GM18508 (cell line): ENCODE data around the gene MUC6.

Source experiments
- ATAC-seq: cut with Tn5 transposase; IDR thresholded peaks from one replicate; pipeline ENCODE4 v1.9.1; 2021; ENCODE audit warnings: moderate number of reproducible peaks; ENCODE audit not compliant: insufficient read depth, unreplicated experiment

The MUC6 gene

GRCh38 chr11:1072116-1072820 is 35.8 kb upstream of the MUC6 start:
- no peak for ATAC-seq

DNA sequence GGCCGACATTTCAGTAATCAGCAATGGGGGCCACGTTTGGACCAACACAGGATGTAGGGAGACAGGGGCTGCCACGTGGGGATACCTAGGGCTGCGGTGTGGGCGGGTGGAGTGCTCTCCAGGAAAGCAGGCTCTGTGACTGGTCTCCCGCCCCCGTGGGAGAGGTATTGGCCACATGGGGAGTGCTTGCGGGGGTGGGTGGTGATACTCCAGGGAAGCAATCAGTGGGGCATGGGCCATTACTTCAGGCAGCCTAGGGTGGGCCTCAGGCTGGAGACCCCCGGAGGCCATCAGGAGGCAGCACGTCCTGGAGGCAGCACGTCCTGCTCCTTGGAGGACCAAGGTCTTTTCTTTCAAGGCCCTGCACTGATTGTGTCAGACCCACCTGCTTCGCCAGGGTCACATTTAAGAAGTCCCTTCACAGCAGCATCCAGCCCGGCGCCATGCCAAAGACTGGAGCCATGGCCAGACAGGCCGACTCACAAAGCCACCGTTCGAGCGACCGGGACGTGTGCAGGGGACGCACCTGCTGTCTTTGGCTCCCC is 35.1 kb upstream of the MUC6 start:
- ATAC-seq: no peak

GRCh38 chr11:1070594-1071462 is 34.3 kb upstream of the MUC6 start:
- no peak for ATAC-seq

DNA sequence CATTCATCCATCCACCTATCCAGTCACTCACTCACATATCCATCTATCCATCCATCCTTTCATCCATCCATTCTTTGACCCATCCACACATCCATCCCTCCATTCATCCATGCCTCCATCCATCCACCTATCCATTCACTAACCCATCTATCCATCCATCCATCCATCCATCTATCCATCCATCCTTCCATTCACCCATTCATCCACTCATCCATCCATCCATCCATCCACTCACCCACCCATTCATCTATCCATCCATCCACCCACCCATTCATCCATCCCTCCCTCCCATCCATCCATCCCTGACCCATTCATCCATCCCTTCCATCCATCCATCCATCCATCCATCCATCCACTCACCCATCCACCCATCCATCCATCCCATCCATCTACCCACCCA is 33.2 kb upstream of the MUC6 start:
- no peak for ATAC-seq

GRCh38 chr11:1067812-1068496 is 31.4 kb upstream of the MUC6 start:
- no peak for ATAC-seq

DNA sequence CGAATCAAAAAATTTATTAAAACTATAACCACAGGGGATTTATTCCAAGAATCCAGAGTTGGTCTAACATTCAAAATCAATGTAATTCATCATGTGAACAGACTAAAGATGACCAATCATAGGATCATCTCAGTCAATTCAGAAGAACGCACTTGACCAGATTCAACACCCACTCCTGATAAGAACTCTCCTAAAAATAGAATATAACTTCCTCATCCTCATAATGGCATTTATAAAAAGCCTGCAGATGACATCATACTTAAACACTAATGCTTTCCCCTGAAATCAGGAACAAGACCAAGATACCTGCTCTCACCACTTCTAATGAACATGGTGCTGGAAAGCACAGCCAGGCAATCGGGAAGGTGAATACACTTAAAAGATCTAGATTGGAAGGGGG is 27.6 kb upstream of the MUC6 start:
- no peak for ATAC-seq

- ATAC-seq: no peak
Observed at GRCh38 chr11:1062075-1062820, 25.7 kb upstream of the MUC6 start.

DNA sequence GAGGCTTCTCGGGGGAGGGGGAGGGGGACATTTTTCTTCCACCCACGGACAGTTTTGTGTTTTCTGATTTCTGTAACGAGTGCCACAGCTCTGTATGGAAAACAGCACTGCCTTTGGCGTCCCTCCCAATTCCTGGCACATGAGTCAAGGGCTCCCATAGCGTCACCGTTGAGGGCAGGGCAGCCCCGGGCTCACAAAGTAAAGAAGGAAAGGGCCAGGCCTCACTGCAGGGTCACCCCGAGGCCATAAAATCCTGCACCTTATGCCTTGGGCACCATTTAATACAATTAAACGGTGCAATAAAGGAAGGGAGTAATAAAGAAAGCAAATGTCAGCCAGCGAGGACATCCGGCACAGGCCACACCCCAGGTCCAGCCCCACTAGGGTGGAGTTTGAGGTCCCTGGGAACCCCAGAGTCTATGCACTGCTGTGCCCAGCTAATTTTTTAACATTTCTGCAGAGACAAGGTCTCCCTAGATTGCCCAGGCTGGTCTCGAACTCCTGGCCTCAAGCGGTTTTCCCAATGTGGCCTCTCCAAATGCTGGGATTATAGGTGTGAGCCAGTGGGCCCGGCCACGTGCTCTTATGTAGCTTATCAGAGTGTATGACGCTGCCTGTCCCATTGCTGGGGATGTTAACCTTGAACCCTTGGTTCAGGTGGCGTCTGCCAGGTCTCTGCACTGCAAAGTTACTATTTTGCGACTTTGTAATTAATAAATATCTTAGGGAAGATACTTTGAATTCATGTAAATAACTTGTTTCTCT is 24.5 kb upstream of the MUC6 start:
- no peak for ATAC-seq

GRCh38 chr11:1060410-1060809 is 23.9 kb upstream of the MUC6 start:
- ATAC-seq: no peak

GRCh38 chr11:1059759-1060158 is 23.2 kb upstream of the MUC6 start:
- no peak for ATAC-seq

DNA sequence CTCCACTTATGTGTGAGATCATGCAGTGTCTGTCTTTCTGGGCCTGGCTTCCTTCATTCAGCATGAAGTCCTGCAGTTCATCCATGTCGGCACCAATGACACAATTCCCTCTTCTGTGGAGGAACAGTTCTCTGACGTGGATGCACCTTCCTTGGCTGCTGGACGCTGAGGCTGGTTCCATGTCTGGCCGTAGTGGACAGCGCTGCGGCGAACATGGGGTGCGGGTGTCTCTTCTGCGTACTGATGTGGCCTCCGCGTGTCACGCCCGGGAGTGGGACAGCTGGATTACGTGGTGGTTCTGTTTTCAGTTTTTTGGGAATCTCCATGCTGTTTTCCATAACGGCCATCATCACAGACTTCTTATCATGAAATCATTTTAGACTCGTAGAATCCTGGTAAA is 21.3 kb upstream of the MUC6 start:
- ATAC-seq: no peak

DNA sequence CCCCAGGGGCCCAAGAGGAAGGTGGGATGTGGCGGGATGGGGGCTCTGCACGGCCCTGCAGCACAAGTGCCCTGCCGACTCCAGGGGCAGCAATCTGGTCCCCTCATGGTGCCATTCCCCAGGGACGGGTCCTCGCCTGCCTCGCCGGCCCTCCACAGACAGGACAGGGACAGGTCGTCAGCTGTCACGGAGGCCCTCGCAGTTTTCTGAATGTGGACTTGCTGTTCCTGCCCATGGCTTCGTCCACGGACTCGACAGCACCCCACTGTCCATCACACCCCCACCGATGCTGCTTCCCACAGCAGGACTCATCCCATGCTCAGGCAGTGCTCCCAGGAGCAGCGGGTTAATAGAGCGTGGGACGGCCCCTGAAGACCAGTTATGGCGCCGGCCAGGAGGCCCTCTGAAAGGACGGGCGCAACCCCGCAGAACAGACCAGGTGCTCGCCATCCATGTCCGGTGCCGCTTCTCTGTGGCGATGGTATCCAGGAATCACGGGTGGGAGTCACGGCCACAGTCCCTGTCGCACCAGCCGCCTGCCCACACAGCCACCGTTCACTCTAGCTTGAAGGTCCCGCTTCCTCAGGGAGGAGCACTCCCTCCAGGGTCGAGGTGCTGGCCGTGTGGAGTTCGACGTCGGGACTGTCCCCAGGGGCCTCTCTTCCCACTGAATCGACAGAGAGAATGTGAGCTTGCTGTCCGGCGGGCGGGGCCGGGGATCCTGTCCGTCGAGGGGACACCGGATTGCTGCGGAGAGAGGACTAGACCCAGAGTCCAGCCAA is 19.7 kb upstream of the MUC6 start:
- no peak for ATAC-seq

DNA sequence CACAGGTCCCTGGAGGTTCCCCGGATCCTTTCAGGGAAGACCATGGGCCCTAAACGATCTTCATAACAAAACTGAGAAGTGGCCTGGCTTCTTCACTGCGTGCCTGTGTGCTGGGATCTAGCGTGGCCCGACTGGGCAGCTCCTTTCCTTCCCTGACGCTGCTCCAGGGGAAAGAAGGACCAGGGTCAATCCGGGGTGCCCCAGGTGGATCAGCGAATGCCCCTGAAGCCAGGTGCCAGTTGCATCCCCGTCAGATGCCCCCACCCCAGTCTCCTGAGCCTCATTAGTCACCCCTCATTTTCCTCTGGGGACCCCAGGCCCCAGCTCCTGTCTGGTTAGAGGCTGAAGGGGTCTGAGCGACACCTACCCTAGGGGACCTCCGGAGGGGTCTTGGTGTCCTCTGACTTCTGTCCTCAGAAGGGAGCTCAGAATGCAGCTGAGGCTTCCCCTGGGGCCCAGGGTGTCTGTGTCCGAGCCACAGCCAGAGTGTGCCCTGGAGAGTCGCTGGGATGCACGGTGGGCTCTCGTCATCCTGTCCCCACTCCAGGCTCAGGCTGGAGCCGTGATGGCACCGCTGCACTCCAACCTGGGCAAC is 18.7 kb upstream of the MUC6 start:
- ATAC-seq: no peak

DNA sequence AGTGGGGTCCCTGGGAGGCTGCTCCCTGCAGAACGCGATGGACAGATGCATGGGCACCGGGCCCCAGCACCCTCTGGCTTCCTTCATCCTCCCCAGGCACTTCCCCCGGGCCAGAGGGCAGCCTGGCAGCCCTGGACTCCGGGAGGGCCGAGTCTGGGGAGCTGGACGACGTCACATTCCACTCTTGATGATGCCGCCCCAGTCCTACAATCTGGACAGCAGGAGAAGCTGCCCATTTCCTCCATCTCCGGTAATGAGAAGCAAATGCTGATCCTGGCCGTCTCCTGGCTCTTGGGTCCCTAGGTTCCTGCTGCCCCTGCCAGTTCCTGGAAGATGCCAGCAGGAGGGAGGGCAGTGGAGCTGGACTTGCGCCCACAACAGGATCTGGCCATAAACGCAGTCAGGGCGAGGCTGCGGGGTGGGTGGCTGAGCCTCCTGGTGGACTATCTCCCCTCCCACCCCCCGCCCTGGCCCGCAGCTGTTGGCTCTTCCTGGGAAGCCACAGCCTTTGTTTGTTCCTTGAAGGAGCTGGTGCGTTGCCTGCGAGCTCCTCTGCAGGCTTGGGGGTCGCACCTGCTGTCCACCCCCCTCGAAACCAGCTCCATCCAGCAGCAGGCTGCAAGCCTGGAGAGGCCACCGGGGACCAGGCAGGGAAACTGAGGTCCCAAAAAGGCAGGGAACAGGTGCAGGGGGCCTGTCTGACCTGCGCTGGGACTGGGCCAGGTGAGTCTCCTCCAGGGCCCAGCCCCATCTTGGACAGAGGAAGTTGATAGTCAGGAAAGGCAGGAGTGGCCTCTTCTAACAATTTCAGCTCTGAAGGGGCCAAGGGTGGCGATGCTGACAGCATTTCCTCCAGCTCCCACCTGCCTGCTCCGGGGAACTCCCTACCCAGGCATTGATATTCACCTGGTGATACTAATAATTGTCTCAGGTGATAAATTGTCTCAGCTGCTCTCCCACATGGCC is 17.9 kb upstream of the MUC6 start:
- no peak for ATAC-seq

DNA sequence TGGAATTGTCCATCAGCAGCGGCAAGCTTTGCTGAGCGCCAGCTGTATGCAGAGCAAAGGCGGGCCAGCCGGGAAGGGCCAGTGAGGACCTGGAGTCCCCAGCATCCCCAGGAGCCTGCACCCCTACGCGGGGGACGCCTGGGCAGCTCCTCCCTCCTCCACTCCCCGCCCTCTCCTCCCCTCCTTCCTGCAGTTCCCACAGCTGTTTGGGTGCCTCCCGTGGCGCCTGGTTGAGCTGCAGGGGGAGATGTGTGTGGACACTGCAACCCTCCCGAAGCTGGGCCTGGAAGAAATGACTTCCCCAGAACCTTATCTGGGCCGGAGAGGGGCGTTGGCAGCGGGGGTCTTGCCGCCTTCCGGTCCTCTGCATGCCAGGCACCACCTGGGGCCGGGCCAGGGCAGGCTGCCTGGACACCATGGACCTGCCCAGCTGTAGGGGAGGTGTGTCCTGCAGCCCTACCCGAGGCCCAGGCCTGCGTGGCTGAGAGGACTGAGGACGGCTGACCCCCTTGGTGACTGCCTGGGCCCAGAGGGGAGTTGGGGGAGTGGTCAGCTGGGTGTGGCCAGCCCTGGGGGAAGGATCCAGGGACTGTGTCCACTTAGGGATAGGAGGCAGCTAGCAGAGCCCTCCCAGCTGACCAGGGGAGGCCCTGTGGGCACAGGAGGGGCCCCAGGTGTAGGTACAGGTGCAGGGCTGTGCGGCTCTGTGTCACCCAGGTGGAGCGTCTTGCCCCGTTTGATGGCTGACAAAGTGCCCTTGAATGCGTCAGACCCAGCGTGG is 16.8 kb upstream of the MUC6 start:
- ATAC-seq: no peak

GRCh38 chr11:1052133-1053011 is 15.9 kb upstream of the MUC6 start:
- ATAC-seq: no peak
